Dedifferentiated amniotic fluid mesenchymal stem cell (primary cell): ENCODE results near the gene IL6R.
"Not testable (repeated sequence)": the region's sequence is repeated elsewhere in the genome, so short reads cannot be mapped to it uniquely, and the experiment has no call there.

Experiments
- DNase-seq: peaks from one replicate; pipeline ENCODE4 v3.0.0-alpha.2; 2016; ENCODE audit errors: extremely low spot score

The IL6R gene

GRCh38 chr1:154483941-154484803 lies 79.0 kb downstream of the IL6R start:
- DNase-seq: peak; percentile 37

GRCh38 chr1:154485106-154485505 lies 80.0 kb downstream of the IL6R start:
- DNase-seq: no peak

GRCh38 chr1:154485910-154486496 lies 80.9 kb downstream of the IL6R start:
- DNase-seq: no peak

- not testable (repeated sequence) for DNase-seq
These were observed 81.6 kb downstream of the IL6R start for GRCh38 chr1:154486756-154487155.

GRCh38 chr1:154488922-154489321 lies 83.8 kb downstream of the IL6R start:
- no peak for DNase-seq

GRCh38 chr1:154489695-154490274 lies 84.6 kb downstream of the IL6R start:
- no peak for DNase-seq

- DNase-seq: no peak
These were observed 85.2 kb downstream of the IL6R start for GRCh38 chr1:154490317-154490716.

- no peak for DNase-seq
These were observed 87.0 kb downstream of the IL6R start for GRCh38 chr1:154492115-154492514.

- DNase-seq: no peak
These were observed 88.1 kb downstream of the IL6R start for GRCh38 chr1:154493276-154493675.

GRCh38 chr1:154495496-154496273 lies 90.5 kb downstream of the IL6R start:
- no peak for DNase-seq

GRCh38 chr1:154496383-154496782 lies 91.2 kb downstream of the IL6R start:
- no peak for DNase-seq

GRCh38 chr1:154497026-154497806 lies 92.1 kb downstream of the IL6R start:
- no peak for DNase-seq

GRCh38 chr1:154499446-154499845 lies 94.3 kb downstream of the IL6R start:
- DNase-seq: no peak

- DNase-seq: no peak
These were observed 95.4 kb downstream of the IL6R start for GRCh38 chr1:154500533-154500932.

- no peak for DNase-seq
These were observed 96.4 kb downstream of the IL6R start for GRCh38 chr1:154501423-154502065.

- no peak for DNase-seq
These were observed 97.1 kb downstream of the IL6R start, which contains the start of the genes SHE and TDRD10 for GRCh38 chr1:154502066-154502743. TSS of gene SHE (minus strand) at chr1:154502412. CDS start at chr1:154502026, 386 bp downstream. TSS of gene TDRD10 (plus strand) at chr1:154502219. CDS start at chr1:154506904, 4,685 bp downstream.

GRCh38 chr1:154502744-154503115 lies 97.6 kb downstream of the IL6R start:
- DNase-seq: no peak

GRCh38 chr1:154503898-154504297 lies 98.8 kb downstream of the IL6R start:
- no peak for DNase-seq

- no peak for DNase-seq
These were observed 107.6 kb downstream of the IL6R start for GRCh38 chr1:154512760-154513159.

GRCh38 chr1:154514066-154514553 lies 109.0 kb downstream of the IL6R start:
- DNase-seq: no peak
